ENCODE data around the gene CREB3L2. TPM values are rescaled to one million over a fixed set of nuclear protein-coding genes. Genes with fewer than 3 reads are reported as not detected.
"Not testable (repeated sequence)": the region's sequence is repeated elsewhere in the genome, so short reads cannot be mapped to it uniquely, and the experiment has no call there.

Gene CREB3L2
- polyA plus RNA-seq, 1 of the 3 experiments (the other 2 are of a cell fraction) = 22.9 TPM

DNA sequence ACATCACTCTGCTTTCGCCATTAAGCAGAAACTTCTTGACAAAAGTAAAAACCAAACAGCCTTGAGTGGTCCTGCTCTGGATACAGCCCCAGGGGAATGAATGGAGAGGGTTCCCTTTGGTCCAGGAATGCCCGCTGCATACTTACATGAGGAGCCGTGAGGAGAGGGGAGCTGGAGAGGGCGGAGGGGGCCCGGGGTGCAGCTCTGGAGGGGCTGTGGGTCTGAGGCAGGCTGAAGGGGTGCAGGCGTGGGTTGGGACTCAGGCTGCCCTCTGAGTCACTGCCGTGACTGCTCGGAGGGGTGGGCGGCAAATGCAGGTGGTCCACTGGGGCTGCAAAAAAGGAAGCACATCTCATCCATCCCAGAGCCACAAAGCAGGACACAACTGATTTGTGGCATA is 93.8 kb downstream of the CREB3L2 start:
- DNase-seq = no peak
- no peak overlapping the region for H3K4me3 ChIP-seq (ENCODE audit: low read depth in 2 of 2, low read length in 1 of 2)
- WGBS (ENCODE audit: low lambda C conversion rate) = 95% methylated on average over 9 of the region's 9 CpGs
- POLR2A ChIA-PET = no interaction called here
- H3K27me3 ChIP-seq (ENCODE audit: insufficient read depth) = no peaks in the 10 kb centered on the region
- H4K20me1 ChIP-seq (ENCODE audit: insufficient read depth) = no peaks in the 10 kb centered on the region
- H3K4me1 ChIP-seq (ENCODE audit: control insufficient read depth in 1 of 2, insufficient read depth in 2 of 2, low read depth in 1 of 2, low read length in 1 of 2) = no peaks in the 10 kb centered on the region; a peak in 1 of 4 replicates
- CTCF ChIA-PET = interaction anchor here (1.3 to 20.5 kb wide), 3 partner anchors 11 to 93 kb away, joined by 3 to 642 read pairs (median 4); partner anchors contain the start of gene CREB3L2
- no peak overlapping the region for H3K27ac ChIP-seq (ENCODE audit: low read depth in 2 of 2, low read length in 1 of 2)
- H3F3A ChIP-seq (replicated peaks; ENCODE audit: insufficient read depth) = peaks cover 20% of the 10 kb centered on the region
- no peak overlapping the region for H3K4me2 ChIP-seq
- no peak overlapping the region for H2AFZ ChIP-seq (ENCODE audit: low read depth)
- TF ChIP-seq EP300 (IDR thresholded peaks at IDR 0.05; ENCODE audit: borderline replicate concordance in 1 of 2, low read depth in 1 of 2, low read length in 1 of 2) = no peak
- TF ChIP-seq, protein P1, sequence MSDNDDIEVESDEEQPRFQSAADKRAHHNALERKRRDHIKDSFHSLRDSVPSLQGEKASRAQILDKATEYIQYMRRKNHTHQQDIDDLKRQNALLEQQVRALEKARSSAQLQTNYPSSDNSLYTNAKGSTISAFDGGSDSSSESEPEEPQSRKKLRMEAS (IDR thresholded peaks at IDR 0.05; ENCODE audit: low read depth) = no peak
- no peak for TF ChIP-seq MXI1 (IDR thresholded peaks at IDR 0.05; ENCODE audit: low read depth, low read length)
- no peak for TF ChIP-seq EZH2phosphoT487 (IDR thresholded peaks at IDR 0.05; ENCODE audit: borderline replicate concordance, low read depth)
- TF ChIP-seq, protein P2, sequence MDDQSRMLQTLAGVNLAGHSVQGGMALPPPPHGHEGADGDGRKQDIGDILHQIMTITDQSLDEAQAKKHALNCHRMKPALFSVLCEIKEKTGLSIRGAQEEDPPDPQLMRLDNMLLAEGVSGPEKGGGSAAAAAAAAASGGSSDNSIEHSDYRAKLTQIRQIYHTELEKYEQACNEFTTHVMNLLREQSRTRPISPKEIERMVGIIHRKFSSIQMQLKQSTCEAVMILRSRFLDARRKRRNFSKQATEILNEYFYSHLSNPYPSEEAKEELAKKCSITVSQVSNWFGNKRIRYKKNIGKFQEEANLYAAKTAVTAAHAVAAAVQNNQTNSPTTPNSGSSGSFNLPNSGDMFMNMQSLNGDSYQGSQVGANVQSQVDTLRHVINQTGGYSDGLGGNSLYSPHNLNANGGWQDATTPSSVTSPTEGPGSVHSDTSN (IDR thresholded peaks at IDR 0.05) = no peak
- no peak for TF ChIP-seq USF1 (IDR thresholded peaks at IDR 0.05; ENCODE audit: borderline replicate concordance, low read depth)
- TF ChIP-seq RAD21 (IDR thresholded peaks at IDR 0.05; ENCODE audit: low read length) = no peak
- TF ChIP-seq FOSL2 (IDR thresholded peaks at IDR 0.05; ENCODE audit: borderline replicate concordance, low read depth) = no peak
- TF ChIP-seq RXRA (IDR thresholded peaks at IDR 0.05; ENCODE audit: borderline replicate concordance, low read depth) = no peak
- TF ChIP-seq NRF1 (IDR thresholded peaks at IDR 0.05; ENCODE audit: low read depth, low read length) = no peak
- TF ChIP-seq JUND (IDR thresholded peaks at IDR 0.05) = no peak
- TF ChIP-seq NFIC (IDR thresholded peaks at IDR 0.05; ENCODE audit: borderline replicate concordance) = no peak
- no peaks in the 10 kb centered on the region for H3K9me2 ChIP-seq
- no peaks in the 10 kb centered on the region for H3K9me3 ChIP-seq
- no peak overlapping the region for H3K9ac ChIP-seq
- H3K79me2 ChIP-seq (ENCODE audit: insufficient read depth) = peaks cover 26% of the 10 kb centered on the region; the same call in 1 of the 2 replicates
- peaks cover 56 to 63% of the 10 kb centered on the region in 2 experiments for H3K36me3 ChIP-seq (replicated peaks in 1 of 2; ENCODE audit: control insufficient read depth in 1 of 2, insufficient read depth in 2 of 2, low read length in 1 of 2)

- CTCF ChIA-PET = interaction anchor here (0.6 to 20.5 kb wide), 4 partner anchors 72 to 832 kb away, joined by 3 to 642 read pairs (median 4); partner anchors contain the start of gene CREB3L2
- H3K9me3 ChIP-seq; DNase-seq; H3K4me3 ChIP-seq (ENCODE audit: low read depth in 2 of 2, low read length in 1 of 2); H3K4me2 ChIP-seq; H3K27me3 ChIP-seq (ENCODE audit: insufficient read depth); H4K20me1 ChIP-seq (ENCODE audit: insufficient read depth); H2AFZ ChIP-seq (ENCODE audit: low read depth); H3K9ac ChIP-seq; H3K4me1 ChIP-seq (ENCODE audit: control insufficient read depth in 1 of 2, insufficient read depth in 2 of 2, low read depth in 1 of 2, low read length in 1 of 2); POLR2A ChIA-PET; H3K9me2 ChIP-seq; H3K27ac ChIP-seq (ENCODE audit: low read depth in 2 of 2, low read length in 1 of 2): not testable (repeated sequence)
- peaks cover 53 to 56% of the 10 kb centered on the region in 2 experiments for H3K36me3 ChIP-seq (replicated peaks in 1 of 2; ENCODE audit: control insufficient read depth in 1 of 2, insufficient read depth in 2 of 2, low read length in 1 of 2)
- H3K79me2 ChIP-seq (ENCODE audit: insufficient read depth) = peaks cover 17% of the 10 kb centered on the region; the same call in 1 of the 2 replicates
- H3F3A ChIP-seq (replicated peaks; ENCODE audit: insufficient read depth) = peaks cover 20% of the 10 kb centered on the region
- WGBS (ENCODE audit: low lambda C conversion rate) = 95% methylated on average over 4 of the region's 4 CpGs
Observed at GRCh38 chr7:137906636-137907035, 95.2 kb downstream of the CREB3L2 start.

Data from SK-N-SH (cell line).